ENCODE data around the gene GNPTAB.

- TF ChIP-seq CTCF (conservative IDR thresholded peaks at IDR 0.05 in 1 of 2, IDR thresholded peaks at IDR 0.05 in 1 of 2; ENCODE audit: extremely low read depth in 1 of 2, insufficient read depth in 1 of 2, low read depth in 1 of 2, low read length in 2 of 2) = no peak
- no peak for TF ChIP-seq EZH2 (IDR thresholded peaks at IDR 0.05; ENCODE audit: borderline replicate concordance, low read length)
Observed at GRCh38 chr12:101819467-101819866, 11.3 kb downstream of the GNPTAB start.

Measured in mammary epithelial cell (primary cell).